ENCODE results near the gene BCL7C. TPM values are rescaled to one million over a fixed set of nuclear protein-coding genes. Genes with fewer than 3 reads are reported as not detected.

BCL7C gene
- total RNA-seq, 2 experiments from 2014 or later: 17.8 to 19.1 TPM

GRCh38 chr16:30838876-30839471, 54.9 kb downstream of the BCL7C start:
- H3K36me3 ChIP-seq (ENCODE audit: insufficient read depth, low read length): no peaks in the 10 kb centered on the region
- no peak overlapping the region for H3K27ac Mint-ChIP-seq
- H3K36me3 Mint-ChIP-seq (ENCODE audit: low read depth): no peaks in the 10 kb centered on the region
- no peak for TF ChIP-seq CTCF (IDR thresholded peaks at IDR 0.05)
- ATAC-seq (ENCODE audit: poor library complexity) (no peak), DNase-seq (no peak)
- ChIA-PET POLR2A (interaction anchor here (0.6 kb wide), 1 partner anchor 22 kb away, joined by 4 read pairs; no protein-coding TSS in a partner anchor), CTCF (no interaction called here)
- intact Hi-C loops (cut with DNase I, micrococcal nuclease): no loop called here
- H3K27me3 ChIP-seq (ENCODE audit: control insufficient read depth in 1 of 2, insufficient read depth in 2 of 2, low read length in 2 of 2): no peaks in the 10 kb centered on the region
- no peaks in the 10 kb centered on the region for H3K27me3 Mint-ChIP-seq
- H3K4me1 ChIP-seq (ENCODE audit: insufficient read depth, low read length): no peaks in the 10 kb centered on the region
- H3K9me3 Mint-ChIP-seq: no peaks in the 10 kb centered on the region
- no peaks in the 10 kb centered on the region for H3K4me1 Mint-ChIP-seq (ENCODE audit: low read depth)
- H3K4me3 ChIP-seq (ENCODE audit: low read length): no peak overlapping the region
- H3K4me3 Mint-ChIP-seq: no peak overlapping the region
- H3K27ac ChIP-seq (ENCODE audit: low read depth in 1 of 2, low read length in 2 of 2): no peak overlapping the region
- no peaks in the 10 kb centered on the region for H3K9me3 ChIP-seq (ENCODE audit: control insufficient read depth in 1 of 2, insufficient read depth in 1 of 2, low read length in 2 of 2)

- H3K36me3 Mint-ChIP-seq (ENCODE audit: low read depth): no peaks in the 10 kb centered on the region
- no peak overlapping the region for H3K27ac Mint-ChIP-seq
- no peak for TF ChIP-seq CTCF (IDR thresholded peaks at IDR 0.05)
- H3K4me1 Mint-ChIP-seq (ENCODE audit: low read depth): no peaks in the 10 kb centered on the region
- intact Hi-C loops (cut with DNase I, micrococcal nuclease): no loop called here
- no peaks in the 10 kb centered on the region for H3K36me3 ChIP-seq (ENCODE audit: insufficient read depth, low read length)
- no peaks in the 10 kb centered on the region for H3K27me3 ChIP-seq (ENCODE audit: control insufficient read depth in 1 of 2, insufficient read depth in 2 of 2, low read length in 2 of 2)
- no peaks in the 10 kb centered on the region for H3K4me1 ChIP-seq (ENCODE audit: insufficient read depth, low read length)
- H3K9me3 ChIP-seq (ENCODE audit: control insufficient read depth in 1 of 2, insufficient read depth in 1 of 2, low read length in 2 of 2): no peaks in the 10 kb centered on the region
- ChIA-PET POLR2A (no interaction called here), CTCF (no interaction called here)
- DNase-seq (no peak), ATAC-seq (ENCODE audit: poor library complexity) (no peak)
- no peaks in the 10 kb centered on the region for H3K27me3 Mint-ChIP-seq
- H3K4me3 ChIP-seq (ENCODE audit: low read length): no peak overlapping the region
- H3K9me3 Mint-ChIP-seq: no peaks in the 10 kb centered on the region
- no peak overlapping the region for H3K27ac ChIP-seq (ENCODE audit: low read depth in 1 of 2, low read length in 2 of 2)
- H3K4me3 Mint-ChIP-seq: no peak overlapping the region
Measured at GRCh38 chr16:30837904-30838303, 56.0 kb downstream of the BCL7C start.

Small RNA genes within 50 kb of the gene (microRNA-seq; reads per million reads assigned to microRNA genes)
- 0.81 reads per million for gene MIR4519 (ENCODE audit: borderline microRNAs expressed, borderline replicate concordance)
- gene MIR762 (ENCODE audit: borderline microRNAs expressed, borderline replicate concordance): not detected

Other genes with a start within 250 kb of the BCL7C start
- 10 to 100 TPM; 50.2 to 51.7 TPM for gene PRR14, start 243.1 kb downstream of the BCL7C start, total RNA-seq
- 100 to 1,000 TPM; 162 to 163 TPM for gene FBRS, start 235.6 kb downstream of the BCL7C start, total RNA-seq
- gene SRCAP, start 194.9 kb downstream of the BCL7C start, total RNA-seq: 10 to 100 TPM; 59.5 to 60.1 TPM
- gene PHKG2, start 145.7 kb downstream of the BCL7C start, total RNA-seq: 10 to 100 TPM; 24.8 to 25.2 TPM
- gene CFAP119, start 132.0 kb downstream of the BCL7C start, total RNA-seq: 1 to 10 TPM; 1.7 to 2.2 TPM
- gene RNF40, start 131.8 kb downstream of the BCL7C start, total RNA-seq: 10 to 100 TPM; 63.0 to 65.2 TPM
- gene ZNF629, start 106.9 kb downstream of the BCL7C start, total RNA-seq: 1 to 10 TPM; 1.6 to 1.7 TPM
- under 1 TPM in 1 of 2 experiments, not detected in 1; 0.20 TPM for gene CTF1, start 2.5 kb upstream of the BCL7C start, total RNA-seq
- 1 to 10 TPM; 7.5 to 8.9 TPM for gene FBXL19, start 29.5 kb upstream of the BCL7C start, total RNA-seq
- 1 to 10 TPM; 3.0 to 4.5 TPM for gene ORAI3, start 55.0 kb upstream of the BCL7C start, total RNA-seq
- 10 to 100 TPM; 40.1 to 41.2 TPM for gene SETD1A, start 63.7 kb upstream of the BCL7C start, total RNA-seq
- gene HSD3B7, start 91.1 kb upstream of the BCL7C start, total RNA-seq: under 1 TPM in 1 of 2 experiments, not detected in 1; 0.11 TPM
- 1 to 10 TPM; 2.9 to 3.1 TPM for gene STX1B, start 116.6 kb upstream of the BCL7C start, total RNA-seq
- 10 to 100 TPM; 54.1 to 55.2 TPM for gene STX4, start 139.5 kb upstream of the BCL7C start, total RNA-seq
- gene ZNF668, start 180.2 kb upstream of the BCL7C start, total RNA-seq: 1 to 10 TPM; 4.5 to 6.0 TPM
- gene ZNF646, start 180.3 kb upstream of the BCL7C start, total RNA-seq: 10 to 100 TPM; 14.3 to 16.6 TPM
- 1 to 10 TPM; 3.5 to 3.9 TPM for gene PRSS53, start 194.9 kb upstream of the BCL7C start, total RNA-seq
- gene VKORC1, start 200.7 kb upstream of the BCL7C start, total RNA-seq: 10 to 100 TPM; 19.0 to 19.2 TPM
- gene BCKDK, start 214.3 kb upstream of the BCL7C start, total RNA-seq: 1 to 10 TPM; 4.3 to 5.8 TPM
- 100 to 1,000 TPM; 114 to 124 TPM for gene KAT8, start 223.6 kb upstream of the BCL7C start, total RNA-seq
- gene PRSS8, start 241.7 kb upstream of the BCL7C start, total RNA-seq: not detected